Measurements from ENCODE around the gene NPNT.

NPNT gene

GRCh38 chr4:105921301-105921700, 26.0 kb downstream of the NPNT start:
- DNase-seq: no peak

DNA sequence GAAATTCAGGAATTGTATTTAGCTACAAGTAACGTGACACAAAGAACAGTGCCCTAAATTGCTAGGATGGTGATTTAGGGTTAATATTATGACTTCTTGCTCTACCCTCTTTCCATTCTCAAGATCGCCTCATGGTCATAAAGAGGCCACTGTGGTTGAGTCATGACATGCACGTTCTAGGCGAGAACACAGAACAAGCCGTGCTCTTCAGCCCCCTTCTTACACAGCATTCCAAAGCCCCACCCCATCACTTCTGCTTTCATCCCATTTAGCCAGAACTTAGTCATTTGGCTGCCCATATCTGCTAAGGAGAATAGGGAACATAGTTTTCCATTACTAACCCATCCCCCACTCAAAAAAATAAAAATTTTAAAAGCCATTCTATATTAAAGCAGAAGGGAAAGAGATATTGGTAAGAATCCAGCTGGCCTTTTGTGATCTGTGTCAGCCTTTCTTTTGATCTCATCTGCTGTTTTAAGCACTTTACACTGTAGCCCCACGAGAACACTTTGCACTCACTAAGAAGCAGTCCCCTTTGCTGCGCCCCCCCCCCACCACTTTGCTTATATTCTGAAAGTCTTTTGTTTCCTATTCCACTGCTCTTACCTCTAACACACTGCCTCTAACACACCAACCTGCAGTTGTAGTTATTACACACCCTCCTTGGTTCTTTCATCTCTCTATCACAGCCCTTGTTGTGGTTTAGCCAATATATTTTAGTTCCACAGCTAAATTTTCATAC, 28.4 kb downstream of the NPNT start:
- DNase-seq: no peak

- no peak for DNase-seq
Observed at GRCh38 chr4:105924341-105924740, 29.1 kb downstream of the NPNT start.

DNA sequence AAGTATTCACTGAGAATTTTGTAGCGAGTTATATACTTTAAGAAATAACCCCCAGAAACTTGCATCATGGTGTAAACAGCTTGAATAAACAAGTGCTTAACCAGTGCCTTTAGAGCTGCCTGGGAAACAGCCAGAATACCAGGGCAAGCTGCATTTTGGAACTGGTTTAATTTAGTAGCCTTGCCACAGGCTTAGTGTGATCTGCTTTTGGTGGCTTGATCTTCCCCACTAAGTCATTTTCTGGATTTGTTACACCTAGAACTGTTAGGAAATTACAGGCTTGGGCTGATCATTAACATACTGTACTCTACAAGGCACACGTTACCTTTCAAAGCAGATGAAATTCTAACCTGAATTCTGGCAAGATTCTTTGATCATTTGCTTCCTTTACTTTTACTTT, 35.4 kb downstream of the NPNT start:
- DNase-seq: no peak

DNA sequence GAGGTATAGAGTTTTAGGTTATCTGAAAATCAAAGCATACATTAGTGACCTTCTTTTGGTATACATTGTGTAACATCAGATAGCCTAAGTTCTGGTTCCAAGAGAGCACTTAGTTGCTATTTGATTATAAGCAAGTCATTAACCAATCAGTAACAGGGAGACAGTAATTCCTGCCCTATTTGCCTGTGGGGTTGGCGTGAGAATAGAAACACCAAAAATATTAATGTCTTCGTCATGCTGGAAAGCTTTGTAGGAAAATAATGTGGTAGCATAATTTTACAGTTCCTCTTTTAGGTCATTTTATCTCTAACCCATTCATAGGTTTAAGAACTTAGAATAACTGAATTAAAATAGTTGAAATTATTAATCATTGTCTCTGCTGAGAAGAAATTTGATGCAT, 37.8 kb downstream of the NPNT start:
- no peak for DNase-seq

- DNase-seq: no peak
Observed at GRCh38 chr4:105934386-105934785, 39.1 kb downstream of the NPNT start.

DNA sequence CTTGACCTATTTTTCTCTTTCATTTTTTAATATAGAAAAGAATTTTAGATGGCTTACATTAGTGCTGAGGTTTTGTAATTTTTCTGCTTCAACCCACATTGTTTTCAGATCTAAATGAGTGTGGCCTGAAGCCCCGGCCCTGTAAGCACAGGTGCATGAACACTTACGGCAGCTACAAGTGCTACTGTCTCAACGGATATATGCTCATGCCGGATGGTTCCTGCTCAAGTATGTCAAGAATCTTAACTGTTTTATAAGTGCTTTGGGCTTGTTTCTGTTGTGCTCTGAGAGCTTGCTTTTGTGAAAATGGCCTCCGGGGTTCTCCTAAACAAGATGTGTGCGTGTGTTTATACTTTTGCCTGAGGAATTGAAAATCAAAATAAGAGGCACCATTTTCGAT, 41.6 kb downstream of the NPNT start:
- DNase-seq: no peak

DNA sequence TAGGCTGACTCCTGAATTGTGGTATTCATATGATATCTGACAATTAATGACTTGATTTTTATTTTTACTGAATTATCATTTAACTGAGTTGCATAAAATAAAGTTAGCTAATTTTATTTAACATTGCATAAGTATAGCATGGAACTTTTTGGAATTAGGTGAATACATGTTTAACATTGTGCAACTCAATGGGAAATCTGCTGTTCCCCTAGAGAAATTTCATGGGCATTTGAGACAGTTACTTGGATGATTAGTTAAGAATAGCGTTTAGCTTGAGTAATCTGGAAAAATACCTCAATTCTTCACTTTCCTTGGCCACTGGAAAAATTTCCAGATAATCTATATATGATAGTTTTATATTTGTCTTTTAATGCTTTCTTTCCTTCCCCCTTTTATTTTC, 42.5 kb downstream of the NPNT start:
- no peak for DNase-seq

DNA sequence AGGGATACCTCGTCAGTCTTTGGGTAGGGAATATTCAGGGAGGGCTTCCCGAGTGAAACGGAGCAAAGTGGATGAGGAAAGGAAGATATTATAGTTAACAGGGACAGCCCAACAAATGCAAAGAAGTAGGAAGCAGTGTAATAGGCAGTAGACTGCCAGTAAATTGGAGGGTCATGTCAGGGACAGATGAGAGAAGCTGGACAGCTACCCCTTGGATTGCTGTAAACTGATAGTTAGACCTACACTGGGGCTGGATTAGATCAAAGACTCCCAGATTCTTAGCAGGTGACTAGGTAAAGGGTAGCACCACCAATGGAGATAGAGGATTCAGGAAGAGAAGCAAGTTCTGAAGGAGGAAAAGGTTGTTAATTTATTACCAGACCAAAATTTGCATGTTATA, 48.0 kb downstream of the NPNT start:
- DNase-seq: no peak

- no peak for DNase-seq
Observed at GRCh38 chr4:105944540-105944939, 49.3 kb downstream of the NPNT start.

- DNase-seq: no peak
Observed at GRCh38 chr4:105946771-105947170, 51.5 kb downstream of the NPNT start.

DNA sequence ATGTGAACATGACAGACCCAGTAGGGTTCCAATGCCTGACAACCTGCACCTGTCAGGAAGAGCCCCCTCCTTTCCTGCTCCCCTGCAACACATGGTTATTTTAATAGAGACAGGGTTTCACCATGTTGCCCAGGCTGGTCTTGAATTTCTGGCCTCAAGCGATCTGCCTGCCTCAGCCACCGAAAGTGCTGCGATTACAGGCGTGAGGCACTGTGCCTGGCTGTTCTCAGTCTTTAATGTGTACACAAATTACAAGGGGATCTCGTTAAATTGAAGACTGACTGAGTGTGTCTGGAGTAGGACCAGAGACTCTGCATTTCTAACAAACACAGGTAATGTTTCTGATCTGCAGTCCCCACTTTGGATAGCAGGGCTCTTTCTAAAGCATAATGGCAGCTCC, 55.4 kb downstream of the NPNT start:
- no peak for DNase-seq

GRCh38 chr4:105951198-105951597, 55.9 kb downstream of the NPNT start:
- DNase-seq: no peak

- DNase-seq: no peak
Observed at GRCh38 chr4:105952591-105952990, 57.3 kb downstream of the NPNT start.

DNA sequence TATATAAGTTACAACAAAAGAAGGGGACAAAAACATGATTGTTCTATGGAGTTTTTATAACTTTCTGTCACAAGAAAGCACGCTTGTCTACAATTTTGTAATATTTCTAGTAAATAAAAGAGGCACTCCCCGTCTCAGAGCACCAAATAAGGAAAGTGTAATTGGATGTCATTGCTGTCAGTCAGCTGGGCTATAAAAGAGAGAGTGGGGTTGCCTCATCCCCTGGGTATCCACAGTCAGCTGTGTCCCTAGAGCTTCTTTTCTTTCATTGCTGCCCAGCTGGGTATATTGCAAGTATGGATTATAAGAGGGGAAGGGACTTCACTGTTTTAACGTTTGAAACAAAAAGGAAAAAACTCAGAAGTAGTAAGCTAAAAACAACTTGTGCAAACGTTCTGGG, 61.3 kb downstream of the NPNT start:
- DNase-seq: no peak

- DNase-seq: no peak
Observed at GRCh38 chr4:105957680-105958079, 62.4 kb downstream of the NPNT start.

- no peak for DNase-seq
Observed at GRCh38 chr4:105963461-105964400, 68.5 kb downstream of the NPNT start.

- DNase-seq: no peak
Observed at GRCh38 chr4:105965183-105965800, 70.0 kb downstream of the NPNT start.

DNA sequence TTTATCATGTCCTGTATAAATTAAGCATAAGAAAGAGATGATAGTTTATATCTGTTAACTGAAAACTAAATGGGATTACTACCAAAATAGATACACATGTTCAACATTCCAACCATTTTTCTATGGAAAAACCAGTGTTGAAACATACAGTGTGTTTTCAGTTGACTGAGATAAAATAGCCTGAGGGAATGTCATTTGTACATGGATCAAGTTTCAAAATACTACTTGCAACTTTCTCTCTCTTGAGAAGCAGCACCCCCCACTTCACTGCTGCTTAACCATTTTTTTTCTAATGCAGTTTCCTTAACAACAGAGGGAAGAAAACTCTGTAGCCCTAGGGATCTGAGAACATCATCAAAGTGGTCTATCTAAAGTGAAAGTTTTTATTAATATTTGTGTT, 70.8 kb downstream of the NPNT start:
- no peak for DNase-seq

DNA sequence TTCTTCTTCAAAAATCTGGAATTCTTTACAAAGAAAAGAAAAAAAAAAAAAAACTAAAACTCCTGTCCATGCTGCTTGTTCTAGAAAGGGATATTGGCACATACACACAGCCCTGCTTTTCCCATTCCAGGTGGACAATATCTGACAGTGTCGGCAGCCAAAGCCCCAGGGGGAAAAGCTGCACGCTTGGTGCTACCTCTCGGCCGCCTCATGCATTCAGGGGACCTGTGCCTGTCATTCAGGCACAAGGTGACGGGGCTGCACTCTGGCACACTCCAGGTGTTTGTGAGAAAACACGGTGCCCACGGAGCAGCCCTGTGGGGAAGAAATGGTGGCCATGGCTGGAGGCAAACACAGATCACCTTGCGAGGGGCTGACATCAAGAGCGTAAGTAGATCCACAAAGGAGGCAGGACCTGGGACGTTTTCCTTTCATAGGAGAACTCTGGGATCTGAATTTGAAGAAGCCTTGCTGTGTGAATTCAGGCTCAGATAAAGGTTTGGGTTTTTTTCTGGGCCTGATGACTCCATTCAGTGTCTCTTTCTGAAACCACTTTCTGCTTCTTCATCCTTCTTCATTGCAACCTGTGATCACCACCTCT, 71.9 kb downstream of the NPNT start:
- no peak for DNase-seq

DNA sequence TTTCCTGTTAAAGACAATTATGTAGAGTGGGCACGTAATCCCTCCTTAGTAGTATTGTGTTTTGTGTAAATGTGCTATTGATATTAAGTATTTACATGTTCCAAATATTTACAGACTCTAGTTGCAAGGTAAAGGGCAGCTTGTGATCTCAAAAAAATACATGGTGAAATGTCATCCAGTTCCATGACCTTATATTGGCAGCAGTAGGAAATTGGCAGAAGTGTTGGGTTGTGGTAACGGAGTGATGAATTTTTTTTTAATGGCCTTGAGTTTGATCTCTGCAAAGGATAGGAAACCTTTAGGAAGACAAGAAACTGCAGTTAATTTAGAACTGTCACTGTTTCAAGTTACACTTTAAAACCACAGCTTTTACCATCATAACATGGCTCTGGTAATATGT, 74.3 kb downstream of the NPNT start:
- DNase-seq: no peak

DNA sequence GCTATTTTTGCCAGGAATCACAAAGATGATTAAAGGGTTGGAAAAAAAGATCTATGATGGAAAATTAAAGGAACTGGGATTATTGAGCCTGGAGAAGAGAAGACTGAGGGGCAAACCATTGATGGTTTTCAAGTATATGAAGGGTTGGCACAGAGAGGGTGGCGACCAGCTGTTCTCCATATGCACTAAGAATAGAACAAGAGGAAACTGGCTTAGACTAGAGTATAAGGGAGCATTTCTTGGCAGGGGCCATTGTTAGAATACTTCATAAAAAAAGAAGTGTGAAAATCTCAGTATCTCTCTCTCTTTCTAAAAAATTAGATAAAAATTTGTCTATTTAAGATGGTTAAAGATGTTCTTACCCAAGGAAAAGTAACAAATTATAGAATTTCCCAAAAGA, 75.1 kb downstream of the NPNT start:
- no peak for DNase-seq

GRCh38 chr4:105971036-105971435, 75.8 kb downstream of the NPNT start:
- no peak for DNase-seq

Measured in CD4-positive, alpha-beta T cell treated with Interleukin-1 beta for 1 hour (primary cell).